Astrocyte of the spinal cord (primary cell): ENCODE data around the gene ANK3.

Source experiments
- DNase-seq: peaks from one replicate; pipeline ENCODE4 v3.0.0; 2011; ENCODE audit warnings: low read depth, low spot score
- H3K4me3 ChIP-seq: 2 replicates; pipeline ENCODE4 v1.5.1; 2011; ENCODE audit warnings: low read depth, mild to moderate bottlenecking, low read length, moderate library complexity
- in situ Hi-C: cut with HindIII; loops from 2 replicates; pipeline ENCODE4 v1.10.0; 2017; ENCODE audit warnings: low sequenced_read_pairs
- TF ChIP-seq, protein P1 (sequence below): IDR thresholded peaks from 2 replicates; pipeline ENCODE4 v1.5.1; 2012; ENCODE audit warnings: low read depth, mild to moderate bottlenecking, low read length, inconsistent platforms

The ANK3 gene

DNA sequence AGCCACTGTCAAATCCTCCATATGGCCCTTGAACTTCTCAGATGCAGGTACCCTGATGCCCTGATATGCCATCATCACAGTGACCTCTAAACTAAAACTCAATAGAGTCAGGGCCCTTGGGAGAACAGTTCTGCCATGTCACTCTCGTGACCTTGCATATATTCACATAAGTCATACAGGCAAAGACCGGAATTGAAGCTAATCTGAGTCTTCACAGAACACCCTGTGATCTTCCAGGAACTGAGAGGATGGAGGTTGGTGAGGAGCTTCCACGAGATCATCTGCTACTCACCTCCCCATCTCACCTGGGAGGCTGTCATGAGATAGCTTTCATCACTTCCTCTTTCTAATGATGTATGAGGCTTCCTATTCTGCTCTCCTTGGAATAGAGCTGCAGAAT, 254.7 kb downstream of the ANK3 start:
- DNase-seq = no peak
- TF ChIP-seq, protein P1, sequence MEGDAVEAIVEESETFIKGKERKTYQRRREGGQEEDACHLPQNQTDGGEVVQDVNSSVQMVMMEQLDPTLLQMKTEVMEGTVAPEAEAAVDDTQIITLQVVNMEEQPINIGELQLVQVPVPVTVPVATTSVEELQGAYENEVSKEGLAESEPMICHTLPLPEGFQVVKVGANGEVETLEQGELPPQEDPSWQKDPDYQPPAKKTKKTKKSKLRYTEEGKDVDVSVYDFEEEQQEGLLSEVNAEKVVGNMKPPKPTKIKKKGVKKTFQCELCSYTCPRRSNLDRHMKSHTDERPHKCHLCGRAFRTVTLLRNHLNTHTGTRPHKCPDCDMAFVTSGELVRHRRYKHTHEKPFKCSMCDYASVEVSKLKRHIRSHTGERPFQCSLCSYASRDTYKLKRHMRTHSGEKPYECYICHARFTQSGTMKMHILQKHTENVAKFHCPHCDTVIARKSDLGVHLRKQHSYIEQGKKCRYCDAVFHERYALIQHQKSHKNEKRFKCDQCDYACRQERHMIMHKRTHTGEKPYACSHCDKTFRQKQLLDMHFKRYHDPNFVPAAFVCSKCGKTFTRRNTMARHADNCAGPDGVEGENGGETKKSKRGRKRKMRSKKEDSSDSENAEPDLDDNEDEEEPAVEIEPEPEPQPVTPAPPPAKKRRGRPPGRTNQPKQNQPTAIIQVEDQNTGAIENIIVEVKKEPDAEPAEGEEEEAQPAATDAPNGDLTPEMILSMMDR = no peak
- in situ Hi-C loops = no loop called here
- H3K4me3 ChIP-seq = no peak overlapping the region

DNA sequence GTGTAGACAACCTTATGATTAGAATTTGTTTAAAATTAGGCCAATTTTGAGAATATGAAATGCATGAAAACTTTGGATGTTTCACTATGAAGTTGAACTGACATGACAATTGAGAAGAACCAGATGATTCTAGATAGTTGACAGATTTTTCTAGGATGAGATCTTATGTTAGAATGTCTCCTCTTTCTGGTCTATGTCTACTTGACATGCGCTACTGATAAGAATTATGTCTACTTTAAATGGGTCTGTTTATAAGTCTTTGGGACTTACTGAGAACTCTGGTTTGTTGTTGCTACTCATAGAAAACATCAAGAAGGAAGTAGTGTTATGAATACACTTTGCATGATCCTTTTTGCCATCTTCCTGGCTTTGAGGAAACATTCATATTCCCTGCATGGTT, 255.1 kb downstream of the ANK3 start:
- TF ChIP-seq, protein P1 = no peak
- no peak for DNase-seq
- no peak overlapping the region for H3K4me3 ChIP-seq
- in situ Hi-C loops = no loop called here

DNA sequence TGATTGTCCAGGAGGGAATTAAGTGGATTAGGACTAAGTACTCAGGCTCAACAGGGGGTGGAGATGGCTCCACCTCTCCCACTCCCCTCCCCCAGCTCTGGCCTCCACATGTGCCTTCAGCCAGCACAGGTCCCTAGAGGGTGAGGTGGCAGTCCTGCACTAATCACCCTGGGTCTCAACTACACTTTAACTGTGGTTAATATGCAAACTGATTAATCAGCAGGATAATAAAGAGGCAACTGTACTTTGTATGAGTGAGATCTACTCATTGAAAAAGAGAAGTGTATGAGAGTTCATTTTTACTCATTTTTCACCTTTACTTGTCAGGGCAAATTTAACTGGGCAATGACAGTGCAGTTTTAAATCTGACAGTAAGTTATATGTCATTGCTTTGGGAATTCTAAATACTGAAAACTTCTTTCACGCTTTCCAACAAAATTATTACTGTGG, 259.5 kb downstream of the ANK3 start:
- TF ChIP-seq, protein P1 = no peak
- in situ Hi-C loops = no loop called here
- DNase-seq = no peak
- H3K4me3 ChIP-seq = no peak overlapping the region

DNA sequence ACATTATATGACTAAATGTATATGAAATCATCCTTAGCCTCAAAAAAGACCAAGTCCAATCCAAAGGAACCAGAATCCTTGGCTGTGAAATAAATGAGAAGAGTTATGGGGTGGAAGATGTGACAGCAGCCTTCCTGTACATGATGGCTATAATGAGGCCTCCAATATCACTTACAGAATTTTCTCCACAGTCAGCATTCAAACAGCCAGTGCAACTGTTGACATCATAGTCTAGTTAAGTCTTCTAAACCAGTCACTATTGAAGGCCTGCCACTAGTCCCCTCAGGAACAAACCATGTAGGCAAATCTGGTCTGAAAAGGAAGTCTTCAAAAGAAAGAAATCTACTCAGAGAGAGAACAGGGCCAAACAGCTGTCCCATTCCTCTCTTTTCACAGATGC, 263.8 kb downstream of the ANK3 start:
- TF ChIP-seq, protein P1 = no peak
- in situ Hi-C loops = no loop called here

DNA sequence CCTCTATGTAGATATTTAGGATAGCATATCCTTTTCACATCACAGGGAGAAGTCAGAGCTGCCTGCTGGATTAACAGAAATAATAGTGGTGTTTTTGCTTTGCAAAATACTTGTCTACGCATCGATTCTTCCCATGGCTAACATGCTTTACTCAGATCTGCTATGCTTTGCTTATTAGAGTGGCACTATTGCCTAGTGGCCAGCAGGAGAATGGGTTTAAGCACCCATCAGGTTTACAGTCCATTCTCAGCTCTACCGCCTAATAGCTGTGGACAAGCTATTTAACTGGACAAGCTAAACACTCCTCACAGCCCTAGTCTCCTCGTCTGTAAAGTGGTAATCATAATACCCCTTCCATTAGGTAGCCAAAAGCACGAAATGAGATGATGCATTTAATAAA, 265.1 kb downstream of the ANK3 start:
- in situ Hi-C loops = no loop called here
- TF ChIP-seq, protein P1 = no peak
- H3K4me3 ChIP-seq = no peak overlapping the region
- DNase-seq = no peak

More for the DNA sequence above, 263.8 kb downstream of the ANK3 start:
- no peak for DNase-seq
- no peak overlapping the region for H3K4me3 ChIP-seq

DNA sequence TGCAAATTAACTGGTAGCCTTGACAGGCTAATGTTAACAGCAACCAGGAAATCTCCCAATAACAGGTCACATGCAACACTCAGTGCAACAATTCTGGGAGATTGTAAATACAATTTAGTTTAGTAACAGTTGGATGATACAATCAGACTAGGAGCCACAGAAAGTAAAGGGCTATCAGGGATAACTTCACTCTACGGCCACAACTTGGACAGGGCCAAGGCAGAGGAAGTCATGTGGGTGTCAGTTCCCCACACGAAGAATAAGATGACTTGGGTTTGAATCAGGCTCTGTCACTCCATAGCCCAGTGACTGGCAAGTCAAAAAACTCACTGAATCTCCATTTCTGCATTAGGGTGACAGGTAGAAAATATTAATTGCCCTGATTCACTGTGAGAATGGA, 266.0 kb downstream of the ANK3 start:
- in situ Hi-C loops = no loop called here
- H3K4me3 ChIP-seq = no peak overlapping the region
- TF ChIP-seq, protein P1 = no peak
- peak; percentile 12 for DNase-seq

DNA sequence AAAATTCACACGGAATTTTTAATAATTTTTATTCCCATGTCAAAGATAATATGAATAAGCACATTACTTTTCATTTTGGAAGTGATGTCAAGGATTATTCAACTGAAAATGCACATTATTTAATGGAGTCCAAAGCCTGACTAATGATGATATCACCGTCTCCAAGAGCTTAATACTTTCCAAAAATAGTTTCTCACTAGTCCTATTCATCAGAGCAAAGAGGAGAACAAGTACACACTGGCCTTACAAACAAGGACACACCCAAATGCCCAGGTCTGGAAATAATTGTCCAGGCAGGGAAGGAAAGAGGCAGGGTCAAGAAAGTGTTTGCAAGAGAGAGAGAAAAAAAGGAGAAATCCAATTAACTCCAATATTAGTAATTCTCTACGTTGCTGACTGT, 266.5 kb downstream of the ANK3 start:
- H3K4me3 ChIP-seq = no peak overlapping the region
- TF ChIP-seq, protein P1 = no peak
- in situ Hi-C loops = no loop called here
- peak; percentile 80 for DNase-seq
